Panc1 (cell line): ENCODE measurements around the gene TSHR. TPM values are rescaled to one million over a fixed set of nuclear protein-coding genes. Genes with fewer than 3 reads are reported as not detected.

Source experiments
- ATAC-seq: fragments of 200-7000 bp; cut with Tn5 transposase; 2 replicates; pipeline ENCODE4 v1.9.1; 2020; ENCODE audit warnings: mild to moderate bottlenecking, moderate library complexity
- BruUV-seq: library from RNA; stranded (reverse); fragments of 400-500 nt; replicated peaks from 2 replicates; lab custom pipeline; 2021; lab: Mats Ljungman, UMichigan
- CTCF ChIA-PET: fragments of 300-600 bp; sonication (Branson Sonifier 250); formaldehyde crosslinking; loops from one replicate; lab custom pipeline; 2022; ENCODE audit warnings: antibody characterized with exemption; lab: Charles Lee
- POLR2A ChIA-PET: fragments of 300-600 bp; sonication (Branson Sonifier 250); formaldehyde crosslinking; loops from one replicate; lab custom pipeline; 2022; ENCODE audit warnings: antibody characterized with exemption; lab: Charles Lee
- DNase-seq: peaks from one replicate; pipeline ENCODE4 v3.0.0-alpha.2; 2010; ENCODE audit warnings: low read depth, low spot score
- H3K27ac ChIP-seq: 2 replicates; pipeline ENCODE4 v1.5.1; 2011; ENCODE audit warnings: mild to moderate bottlenecking, low read length, inconsistent platforms
- H3K27me3 ChIP-seq: fragments of 200-500 bp; sonication (Bioruptor generic); 2 replicates; pipeline ENCODE4 v1.6.0; 2014; ENCODE audit warnings: low read length, inconsistent platforms; ENCODE audit not compliant: control insufficient read depth, insufficient read depth
- H3K36me3 ChIP-seq: fragments of 200-500 bp; sonication (Bioruptor generic); 2 replicates; pipeline ENCODE4 v1.5.1; 2014; ENCODE audit warnings: inconsistent platforms, mild to moderate bottlenecking, low read length, moderate library complexity; ENCODE audit not compliant: control insufficient read depth, insufficient read depth
- H3K4me1 ChIP-seq: 2 replicates; pipeline ENCODE4 v1.5.1; 2011; ENCODE audit warnings: inconsistent platforms, mild to moderate bottlenecking, low read length, moderate library complexity; ENCODE audit not compliant: control insufficient read depth, insufficient read depth
- H3K4me3 ChIP-seq, 2 experiments: 2 replicates each; pipeline ENCODE4 v1.5.1; 2011 to 2012; ENCODE audit warnings: low read depth in 2 of 2, low read length in 2 of 2, mild to moderate bottlenecking in 2 of 2, inconsistent platforms in 1 of 2, moderate library complexity in 1 of 2
- H3K9me3 ChIP-seq: fragments of 200-500 bp; sonication (Bioruptor generic); 2 replicates; pipeline ENCODE4 v1.5.1; 2014; ENCODE audit warnings: low read depth, mild to moderate bottlenecking, inconsistent platforms, low read length, moderate library complexity; ENCODE audit not compliant: control insufficient read depth, insufficient read depth
- CTCF ChIP-seq: fragments of 450-650 bp; IDR thresholded peaks from 2 replicates; pipeline ENCODE4 v1.5.1; 2017; ENCODE audit warnings: mild to moderate bottlenecking
- POLR2AphosphoS5 ChIP-seq: IDR thresholded peaks from 2 replicates; pipeline ENCODE4 v1.6.1; 2012; ENCODE audit warnings: mild to moderate bottlenecking, low read depth, low read length, moderate library complexity
- SIN3A ChIP-seq: IDR thresholded peaks from 2 replicates; pipeline ENCODE4 v1.6.1; 2012; ENCODE audit warnings: low read depth, mild to moderate bottlenecking, low read length, moderate library complexity, borderline replicate concordance; ENCODE audit not compliant: insufficient read depth
- TCF7L2 ChIP-seq: IDR thresholded peaks from 2 replicates; pipeline ENCODE4 v1.6.1; 2011; ENCODE audit warnings: mild to moderate bottlenecking, low read depth, low read length, inconsistent platforms
- in situ Hi-C: cut with HindIII; loops from 2 replicates; pipeline ENCODE4 v1.10.0; 2016; ENCODE audit warnings: low sequenced_read_pairs, low pct_unique_long_range_greater_than_20kb
- intact Hi-C: fragments of 100-400 bp; cut with micrococcal nuclease; formaldehyde crosslinking; loops from one replicate; pipeline ENCODE4 v1.10.0; 2022; ENCODE audit not compliant: unreplicated experiment
- total RNA-seq: library from RNA; stranded (reverse); gene quantifications from one replicate; pipeline ENCODE4 v1.2.1, GENCODE V29; 2021; ENCODE audit not compliant: unreplicated experiment
- TF ChIP-seq, protein P1 (sequence below), 2 experiments: IDR thresholded peaks; 2 replicates each; pipeline ENCODE4 v1.6.1; 2011 to 2012; ENCODE audit warnings: low read depth in 2 of 2, control low read depth in 1 of 2, low read length in 1 of 2, mild to moderate bottlenecking in 1 of 2, moderate library complexity in 1 of 2; ENCODE audit not compliant: insufficient read depth in 1 of 2

The TSHR gene
- total RNA-seq, 1 experiment from 2014 or later, result not detected

DNA sequence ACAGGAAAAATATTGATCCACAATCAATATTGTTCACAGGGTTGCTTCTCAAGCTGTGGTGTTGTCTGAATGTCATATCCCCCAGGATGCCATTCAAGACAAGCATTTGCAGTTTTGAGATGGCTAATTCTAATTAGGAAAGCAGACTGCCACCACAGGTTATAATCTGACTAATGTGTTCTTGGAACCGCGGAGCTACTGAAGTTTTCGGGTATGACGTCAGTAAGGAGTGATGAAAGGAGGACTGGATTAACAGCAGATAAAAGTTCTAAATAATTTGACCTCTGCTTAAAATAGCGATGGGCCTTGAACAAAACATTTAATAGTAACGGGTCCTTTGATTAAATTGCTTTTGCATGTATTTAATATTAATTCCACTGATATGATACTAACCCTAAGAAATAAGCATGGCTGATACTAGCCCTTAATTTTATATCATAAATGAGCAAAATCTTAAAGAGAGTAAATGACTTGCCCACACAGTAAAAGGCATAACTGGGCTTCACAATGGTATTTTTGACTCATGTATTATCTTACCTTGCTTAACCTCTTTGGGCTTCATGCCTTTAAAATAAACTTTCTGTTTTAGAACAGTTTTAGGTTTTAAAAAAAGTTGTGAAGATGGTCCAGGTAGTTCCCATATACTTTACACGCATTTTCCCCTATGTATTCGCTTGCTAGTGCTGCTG, 50.3 kb downstream of the TSHR start:
- H3K27ac ChIP-seq, result no peak overlapping the region
- no peak for ATAC-seq
- H3K36me3 ChIP-seq, result no peaks in the 10 kb centered on the region
- ChIA-PET POLR2A (no interaction called here), CTCF (no interaction called here)
- intact Hi-C loops (no loop called here), in situ Hi-C loops (no loop called here)
- H3K4me1 ChIP-seq, result no peaks in the 10 kb centered on the region
- H3K4me3 ChIP-seq, result no peak overlapping the region
- H3K27me3 ChIP-seq, result no peaks in the 10 kb centered on the region
- DNase-seq, result no peak
- no peak for TF ChIP-seq SIN3A
- TF ChIP-seq, protein P1, sequence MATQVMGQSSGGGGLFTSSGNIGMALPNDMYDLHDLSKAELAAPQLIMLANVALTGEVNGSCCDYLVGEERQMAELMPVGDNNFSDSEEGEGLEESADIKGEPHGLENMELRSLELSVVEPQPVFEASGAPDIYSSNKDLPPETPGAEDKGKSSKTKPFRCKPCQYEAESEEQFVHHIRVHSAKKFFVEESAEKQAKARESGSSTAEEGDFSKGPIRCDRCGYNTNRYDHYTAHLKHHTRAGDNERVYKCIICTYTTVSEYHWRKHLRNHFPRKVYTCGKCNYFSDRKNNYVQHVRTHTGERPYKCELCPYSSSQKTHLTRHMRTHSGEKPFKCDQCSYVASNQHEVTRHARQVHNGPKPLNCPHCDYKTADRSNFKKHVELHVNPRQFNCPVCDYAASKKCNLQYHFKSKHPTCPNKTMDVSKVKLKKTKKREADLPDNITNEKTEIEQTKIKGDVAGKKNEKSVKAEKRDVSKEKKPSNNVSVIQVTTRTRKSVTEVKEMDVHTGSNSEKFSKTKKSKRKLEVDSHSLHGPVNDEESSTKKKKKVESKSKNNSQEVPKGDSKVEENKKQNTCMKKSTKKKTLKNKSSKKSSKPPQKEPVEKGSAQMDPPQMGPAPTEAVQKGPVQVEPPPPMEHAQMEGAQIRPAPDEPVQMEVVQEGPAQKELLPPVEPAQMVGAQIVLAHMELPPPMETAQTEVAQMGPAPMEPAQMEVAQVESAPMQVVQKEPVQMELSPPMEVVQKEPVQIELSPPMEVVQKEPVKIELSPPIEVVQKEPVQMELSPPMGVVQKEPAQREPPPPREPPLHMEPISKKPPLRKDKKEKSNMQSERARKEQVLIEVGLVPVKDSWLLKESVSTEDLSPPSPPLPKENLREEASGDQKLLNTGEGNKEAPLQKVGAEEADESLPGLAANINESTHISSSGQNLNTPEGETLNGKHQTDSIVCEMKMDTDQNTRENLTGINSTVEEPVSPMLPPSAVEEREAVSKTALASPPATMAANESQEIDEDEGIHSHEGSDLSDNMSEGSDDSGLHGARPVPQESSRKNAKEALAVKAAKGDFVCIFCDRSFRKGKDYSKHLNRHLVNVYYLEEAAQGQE (IDR thresholded peaks at IDR 0.05; ENCODE audit: insufficient read depth in 1 of 2, low read depth in 2 of 2, low read length in 1 of 2), result no peak
- TF ChIP-seq POLR2AphosphoS5, result no peak
- TF ChIP-seq TCF7L2, result no peak
- TF ChIP-seq CTCF, result no peak
- H3K9me3 ChIP-seq, result no peaks in the 10 kb centered on the region
- no TSS peak for BruUV-seq

DNA sequence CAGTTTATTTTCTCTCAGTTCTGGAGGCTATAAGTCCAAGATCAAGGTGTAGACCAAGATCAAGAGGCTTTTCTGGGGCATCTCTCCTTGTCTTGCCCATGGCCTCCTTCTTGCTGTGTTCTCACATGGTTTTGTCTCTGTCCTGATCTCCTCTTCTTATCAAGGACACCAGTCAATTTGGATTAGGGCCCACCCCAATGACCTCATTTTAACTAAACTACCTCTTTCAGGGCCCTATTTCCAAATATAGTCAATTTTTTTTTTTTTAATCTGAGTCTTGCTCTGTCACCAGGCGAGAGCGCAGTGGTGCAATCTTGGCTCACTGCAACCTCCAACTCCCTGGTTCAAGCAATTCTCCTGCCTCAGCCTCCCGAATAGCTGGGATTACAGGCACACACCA, 50.8 kb downstream of the TSHR start:
- Histone ChIP-seq H3K36me3 (no peaks in the 10 kb centered on the region), H3K9me3 (no peaks in the 10 kb centered on the region), H3K4me3 (no peak overlapping the region), H3K4me1 (no peaks in the 10 kb centered on the region), H3K27ac (no peak overlapping the region), H3K27me3 (no peaks in the 10 kb centered on the region)
- CTCF ChIA-PET, result no interaction called here
- intact Hi-C loops, result no loop called here
- POLR2A ChIA-PET, result no interaction called here
- no TSS peak for BruUV-seq
- TF ChIP-seq TCF7L2 (no peak), POLR2AphosphoS5 (no peak), SIN3A (no peak), CTCF (no peak)
- TF ChIP-seq, protein P1 (IDR thresholded peaks at IDR 0.05; ENCODE audit: insufficient read depth in 1 of 2, low read depth in 2 of 2, low read length in 1 of 2), result no peak
- ATAC-seq (no peak), DNase-seq (no peak)
- in situ Hi-C loops, result no loop called here
